Measurements from ENCODE around the gene DHRS7B. TPM values are rescaled to one million over a fixed set of nuclear protein-coding genes. Genes with fewer than 3 reads are reported as not detected.

DHRS7B gene
- total and polyA plus RNA-seq, 9 of the 15 experiments (the other 6 are each of a cell fraction or from before 2014, with no cell fraction given) = 8.0 to 30.7 (median 14.8) TPM

DNA sequence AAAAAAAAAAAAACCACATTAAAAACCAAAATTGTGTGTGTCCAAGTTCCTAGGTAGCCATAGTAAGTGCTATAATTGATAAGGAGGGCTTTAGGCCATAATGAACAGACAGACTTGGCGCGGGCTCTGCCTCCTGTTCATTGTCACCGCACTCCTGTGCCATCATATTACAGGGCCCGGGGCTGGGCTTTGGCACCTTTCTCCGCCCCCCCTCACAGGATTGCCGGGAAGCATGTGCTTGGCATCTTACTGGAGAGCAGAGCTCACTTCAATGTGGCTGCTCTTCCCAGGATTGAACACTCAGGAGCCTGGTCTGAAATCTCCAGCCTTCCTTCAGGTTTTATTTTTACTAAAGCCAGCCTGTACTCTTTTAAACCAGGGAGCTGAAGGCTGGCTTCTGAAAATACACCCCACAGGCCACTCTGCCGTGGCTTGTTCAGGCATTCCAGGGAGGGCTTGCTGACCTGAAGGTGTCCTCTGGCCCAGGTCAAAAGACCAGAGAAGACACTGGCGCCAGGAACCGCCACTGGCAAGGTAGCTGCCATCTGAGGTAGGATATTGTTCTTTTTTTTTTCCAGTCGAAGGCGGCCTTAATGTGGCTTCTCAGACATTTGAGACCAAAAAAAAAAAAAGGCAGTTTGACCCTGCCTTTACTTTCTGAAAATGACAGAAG lies 39.3 kb downstream of the DHRS7B start (continued):
- TF ChIP-seq, protein P1, sequence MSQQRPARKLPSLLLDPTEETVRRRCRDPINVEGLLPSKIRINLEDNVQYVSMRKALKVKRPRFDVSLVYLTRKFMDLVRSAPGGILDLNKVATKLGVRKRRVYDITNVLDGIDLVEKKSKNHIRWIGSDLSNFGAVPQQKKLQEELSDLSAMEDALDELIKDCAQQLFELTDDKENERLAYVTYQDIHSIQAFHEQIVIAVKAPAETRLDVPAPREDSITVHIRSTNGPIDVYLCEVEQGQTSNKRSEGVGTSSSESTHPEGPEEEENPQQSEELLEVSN (IDR thresholded peaks at IDR 0.05; ENCODE audit: borderline replicate concordance in 1 of 2, extremely low read depth in 1 of 2, insufficient read depth in 1 of 2, insufficient read length in 1 of 2, low read depth in 1 of 2, low read length in 1 of 2, poor library complexity in 1 of 2, severe bottlenecking in 1 of 2) = no peak

DNA sequence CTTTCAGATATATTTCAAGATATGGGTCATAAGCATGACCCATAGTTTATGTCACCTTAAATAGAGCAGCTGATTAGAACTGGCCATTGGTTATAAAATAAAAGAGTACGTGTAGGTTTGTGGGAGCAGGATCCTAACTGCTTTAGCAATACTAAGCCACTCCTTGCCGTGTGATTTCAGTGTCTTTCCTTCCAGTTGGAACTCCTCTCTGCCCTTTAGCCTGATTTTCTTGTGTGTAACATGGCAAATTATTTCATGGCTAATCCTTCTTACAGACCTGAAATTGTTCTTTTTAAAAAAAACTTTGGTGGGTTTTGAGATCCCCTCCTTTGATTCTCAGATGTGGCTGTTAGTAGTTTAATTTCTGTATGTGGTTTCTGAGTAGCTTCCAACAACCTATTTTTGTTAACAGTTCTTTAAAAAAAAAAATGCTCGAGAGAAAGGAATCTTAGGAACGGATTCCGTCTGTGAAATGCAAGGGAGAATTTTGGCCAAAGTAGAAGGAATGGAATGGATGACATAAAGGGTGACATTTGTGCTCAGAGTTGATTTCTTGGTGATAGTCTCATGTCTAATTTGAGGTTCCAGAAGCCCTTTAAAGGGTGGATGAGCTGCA lies 39.9 kb downstream of the DHRS7B start:
- Histone ChIP-seq H3K9ac (ENCODE audit: insufficient read depth in 1 of 2, low read depth in 2 of 2, low read length in 2 of 2) (no peak overlapping the region), H3K27ac (ENCODE audit: extremely low read depth, low read depth, low read length) (no peak overlapping the region), H4K20me1 (replicated peaks; ENCODE audit: control insufficient read depth, insufficient read depth, low read length) (no peaks in the 10 kb centered on the region), H3K9me3 (replicated peaks; ENCODE audit: control insufficient read depth, insufficient read depth, low read depth, low read length) (no peaks in the 10 kb centered on the region), H3K27me3 (ENCODE audit: control insufficient read depth in 2 of 2, insufficient read depth in 2 of 2, low read length in 2 of 2) (no peaks in the 10 kb centered on the region), H3K79me2 (ENCODE audit: control insufficient read depth, insufficient read depth, low read length) (no peaks in the 10 kb centered on the region; the same call in 2 of the 3 replicates), H3K4me2 (ENCODE audit: insufficient read depth, low read length) (no peak overlapping the region), H2AFZ (ENCODE audit: low read depth, low read length) (no peak overlapping the region), H3K4me1 (replicated peaks in 1 of 2; ENCODE audit: control insufficient read depth in 2 of 2, insufficient read depth in 2 of 2, low read length in 2 of 2) (peaks cover 0 to 4% of the 10 kb centered on the region in 2 experiments; a peak in 2 of 5 replicates), H3K36me3 (ENCODE audit: control insufficient read depth, insufficient read depth, low read length) (no peaks in the 10 kb centered on the region), H3K4me3 (no peak overlapping the region), H3K9me1 (ENCODE audit: control insufficient read depth, insufficient read depth, low read length) (no peaks in the 10 kb centered on the region)
- no peak for FAIRE-seq
- 74% methylated on average over 5 of the region's 5 CpGs for WGBS (ENCODE audit: insufficient coverage, low coverage, missing lambda C conversion rate)
- intact Hi-C loops (cut with micrococcal nuclease) = no loop called here
- in situ Hi-C loops (cut with MboI) = no loop called here
- BruUV-seq (replicated peaks) = no TSS peak
- no peak for TF ChIP-seq ETS2 (tag; IDR thresholded peaks at IDR 0.05; ENCODE audit: borderline replicate concordance, poor library complexity, severe bottlenecking)
- TF ChIP-seq, protein P2, sequence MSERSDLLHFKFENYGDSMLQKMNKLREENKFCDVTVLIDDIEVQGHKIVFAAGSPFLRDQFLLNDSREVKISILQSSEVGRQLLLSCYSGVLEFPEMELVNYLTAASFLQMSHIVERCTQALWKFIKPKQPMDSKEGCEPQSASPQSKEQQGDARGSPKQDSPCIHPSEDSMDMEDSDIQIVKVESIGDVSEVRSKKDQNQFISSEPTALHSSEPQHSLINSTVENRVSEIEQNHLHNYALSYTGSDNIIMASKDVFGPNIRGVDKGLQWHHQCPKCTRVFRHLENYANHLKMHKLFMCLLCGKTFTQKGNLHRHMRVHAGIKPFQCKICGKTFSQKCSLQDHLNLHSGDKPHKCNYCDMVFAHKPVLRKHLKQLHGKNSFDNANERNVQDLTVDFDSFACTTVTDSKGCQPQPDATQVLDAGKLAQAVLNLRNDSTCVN (CRISPR knock-in tag; IDR thresholded peaks at IDR 0.05) = no peak
- TF ChIP-seq PHTF2 (CRISPR knock-in tag; IDR thresholded peaks at IDR 0.05) = no peak
- no peak for TF ChIP-seq ZBTB8A (IDR thresholded peaks at IDR 0.05; ENCODE audit: partially characterized antibody)
- TF ChIP-seq JUND (IDR thresholded peaks at IDR 0.05; ENCODE audit: borderline replicate concordance, low read depth, low read length) = no peak
- no peak for TF ChIP-seq JUND (tag; IDR thresholded peaks at IDR 0.05; ENCODE audit: borderline replicate concordance, low read depth, low read length)
- no peak for TF ChIP-seq PHF20 (IDR thresholded peaks at IDR 0.05; ENCODE audit: partially characterized antibody)
- no peak for TF ChIP-seq NFIX (CRISPR knock-in tag; IDR thresholded peaks at IDR 0.05; ENCODE audit: low read depth)
- DNase-seq (ENCODE audit: extremely low read depth in 1 of 4, low spot score in 3 of 4) = no peak
- CTCF ChIA-PET (ENCODE audit: low intra/inter-chr PET ratio) = no interaction called here
- ATAC-seq = no peak
- POLR2A ChIA-PET = no interaction called here
